GM19452 (cell line): ENCODE results near the gene SMYD3.

Source experiments
- ATAC-seq: cut with Tn5 transposase; IDR thresholded peaks from one replicate; pipeline ENCODE4 v1.9.1; 2021; ENCODE audit not compliant: unreplicated experiment

Gene SMYD3

DNA sequence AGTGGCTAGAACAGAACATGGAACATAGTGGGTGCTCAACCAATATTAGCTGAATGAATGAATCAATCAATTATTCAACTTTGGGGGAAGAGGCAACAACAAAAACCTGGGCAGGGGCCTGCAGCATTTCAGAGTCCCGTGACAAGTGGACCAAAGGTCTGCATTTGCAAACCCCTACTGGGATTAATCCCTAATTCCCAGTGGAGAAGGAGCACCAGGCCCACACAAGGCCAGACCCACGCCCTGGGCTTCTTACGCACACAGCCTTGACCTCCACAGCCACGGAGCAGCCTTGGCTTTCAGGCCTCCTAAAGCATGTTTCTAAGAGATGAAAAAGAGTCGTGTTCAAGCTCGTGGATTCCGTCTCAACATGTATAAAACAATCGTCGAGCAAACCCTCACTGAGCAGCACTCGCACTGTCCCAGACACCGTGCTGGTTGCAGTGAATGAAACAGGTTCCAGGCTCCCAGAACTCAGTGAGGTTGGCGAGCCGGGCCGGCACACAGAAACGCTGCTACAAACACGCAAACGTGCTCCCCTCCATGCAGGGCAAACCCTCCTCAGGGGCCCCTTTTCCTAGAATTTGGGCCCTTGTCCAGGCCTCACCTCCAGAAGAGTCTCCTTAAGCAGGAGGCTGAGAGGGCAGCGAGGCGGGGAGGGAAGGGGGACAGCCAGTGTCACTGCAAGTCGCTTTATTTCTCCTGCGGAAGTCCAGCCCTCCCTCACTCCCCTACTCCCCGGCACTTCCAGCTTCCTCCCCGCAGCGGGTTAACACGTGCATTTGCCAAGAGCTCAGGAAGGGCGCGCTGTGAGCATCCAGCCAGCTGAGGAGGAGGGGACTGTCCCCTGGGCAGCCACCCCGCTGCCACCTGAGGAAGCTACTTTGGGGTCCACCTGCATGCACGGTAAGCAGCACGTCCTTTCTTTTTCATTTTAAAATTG is 795.8 kb downstream of the SMYD3 start:
- no peak for ATAC-seq

DNA sequence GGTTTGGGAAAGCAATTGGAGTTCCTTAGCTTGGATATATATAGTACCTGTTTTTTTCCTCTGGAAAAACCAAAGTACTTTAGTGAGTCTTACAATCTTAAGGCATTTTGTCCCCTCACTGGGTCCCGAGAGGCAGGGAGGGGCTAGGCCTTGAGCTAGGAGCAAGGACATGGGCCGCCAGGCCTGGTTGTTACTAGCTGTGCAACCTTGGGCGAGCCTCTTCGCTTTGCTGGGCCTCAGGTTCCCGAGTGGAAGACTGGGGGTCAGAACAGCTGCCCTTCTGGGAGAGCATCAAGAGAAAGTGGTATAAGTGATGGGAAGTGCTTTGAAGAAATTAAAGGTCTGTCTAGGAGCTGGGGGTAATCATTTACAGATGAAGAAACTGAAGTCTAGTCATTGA is 799.1 kb downstream of the SMYD3 start:
- no peak for ATAC-seq

GRCh38 chr1:245704765-245705164 is 802.3 kb downstream of the SMYD3 start:
- ATAC-seq, result no peak

GRCh38 chr1:245704341-245704740 is 802.7 kb downstream of the SMYD3 start:
- ATAC-seq, result no peak

GRCh38 chr1:245702346-245702745 is 804.7 kb downstream of the SMYD3 start:
- no peak for ATAC-seq

GRCh38 chr1:245701631-245702030 is 805.4 kb downstream of the SMYD3 start:
- ATAC-seq, result no peak

GRCh38 chr1:245700631-245701030 is 806.4 kb downstream of the SMYD3 start:
- ATAC-seq, result no peak
